Neural progenitor cell (in vitro differentiated cells): ENCODE measurements around the gene DOCK3. TPM values are rescaled to one million over a fixed set of nuclear protein-coding genes. Genes with fewer than 3 reads are reported as not detected.

Source experiments
- DNase-seq: peaks from one replicate; pipeline ENCODE4 v3.0.0-alpha.2; 2016; ENCODE audit warnings: low spot score
- H2AFZ ChIP-seq: fragments of 200-600 bp; sonication (generic); replicated peaks from 2 replicates; pipeline ENCODE4 v1.6.1; 2016; ENCODE audit warnings: antibody characterized with exemption
- H3F3A ChIP-seq: fragments of 200-600 bp; sonication (generic); 2 replicates; pipeline ENCODE4 v1.6.1; 2016; ENCODE audit warnings: antibody characterized with exemption, low read depth
- H3K27ac ChIP-seq: fragments of 200-600 bp; sonication (generic); 2 replicates; pipeline ENCODE4 v1.5.1; 2016; ENCODE audit warnings: mild to moderate bottlenecking
- H3K27me3 ChIP-seq: fragments of 200-600 bp; sonication (generic); 2 replicates; pipeline ENCODE4 v1.6.1; 2016; ENCODE audit warnings: mild to moderate bottlenecking, moderate library complexity
- H3K36me3 ChIP-seq: fragments of 200-600 bp; sonication (generic); 2 replicates; pipeline ENCODE4 v1.5.1; 2016
- H3K4me1 ChIP-seq: fragments of 200-600 bp; sonication (generic); 2 replicates; pipeline ENCODE4 v1.6.1; 2016; ENCODE audit warnings: mixed run types
- H3K4me2 ChIP-seq: fragments of 200-600 bp; sonication (generic); 2 replicates; pipeline ENCODE4 v1.6.1; 2016
- H3K4me3 ChIP-seq: fragments of 200-600 bp; sonication (generic); 2 replicates; pipeline ENCODE4 v1.5.1; 2016
- H3K79me2 ChIP-seq: fragments of 200-600 bp; sonication (generic); 2 replicates; pipeline ENCODE4 v1.6.1; 2016; ENCODE audit warnings: low read depth
- H3K9ac ChIP-seq: fragments of 200-600 bp; sonication (generic); 2 replicates; pipeline ENCODE4 v1.6.1; 2016
- H3K9me3 ChIP-seq: fragments of 200-600 bp; sonication (generic); 2 replicates; pipeline ENCODE4 v1.5.1; 2016; ENCODE audit warnings: low read depth
- H4K20me1 ChIP-seq: fragments of 200-600 bp; sonication (generic); 2 replicates; pipeline ENCODE4 v1.6.1; 2016; ENCODE audit warnings: low read depth
- H3K27ac Mint-ChIP-seq: 3 replicates; pipeline ENCODE4 v1.8.0; 2021; ENCODE audit warnings: mixed read lengths
- H3K27me3 Mint-ChIP-seq: 2 replicates; pipeline ENCODE4 v1.8.0; 2022; ENCODE audit warnings: low read depth, mild to moderate bottlenecking, inconsistent platforms, moderate library complexity, mixed read lengths; ENCODE audit not compliant: insufficient read depth
- H3K36me3 Mint-ChIP-seq: 3 replicates; pipeline ENCODE4 v1.8.0; 2021; ENCODE audit warnings: mixed read lengths
- H3K4me1 Mint-ChIP-seq: 3 replicates; pipeline ENCODE4 v1.8.0; 2021; ENCODE audit warnings: mixed read lengths
- H3K4me3 Mint-ChIP-seq: 3 replicates; pipeline ENCODE4 v1.8.0; 2021; ENCODE audit warnings: mild to moderate bottlenecking, moderate library complexity, mixed read lengths
- H3K9me3 Mint-ChIP-seq: 3 replicates; pipeline ENCODE4 v1.8.0; 2020; ENCODE audit warnings: mixed read lengths
- EZH2 ChIP-seq: fragments of 200-600 bp; sonication (generic); IDR thresholded peaks from 2 replicates; pipeline ENCODE4 v1.6.1; 2017; ENCODE audit warnings: antibody characterized with exemption, mild to moderate bottlenecking, moderate library complexity
- EZH2phosphoT487 ChIP-seq: fragments of 200-600 bp; sonication (generic); IDR thresholded peaks from 2 replicates; pipeline ENCODE4 v1.6.1; 2017; ENCODE audit warnings: antibody characterized with exemption
- total RNA-seq: library from RNA; depleted of rRNA; stranded (reverse); fragments of >200 nt; gene quantifications from 2 replicates; pipeline ENCODE4 v1.2.3, GENCODE V29; 2015; ENCODE audit warnings: low replicate concordance
- TF ChIP-seq, protein P1 (sequence below): fragments of 200-600 bp; sonication (generic); IDR thresholded peaks from 2 replicates; pipeline ENCODE4 v1.5.1; 2017; ENCODE audit warnings: antibody characterized with exemption, mild to moderate bottlenecking

Gene DOCK3
- total RNA-seq, 1 donor from 2014 or later: 10.7 TPM

DNA sequence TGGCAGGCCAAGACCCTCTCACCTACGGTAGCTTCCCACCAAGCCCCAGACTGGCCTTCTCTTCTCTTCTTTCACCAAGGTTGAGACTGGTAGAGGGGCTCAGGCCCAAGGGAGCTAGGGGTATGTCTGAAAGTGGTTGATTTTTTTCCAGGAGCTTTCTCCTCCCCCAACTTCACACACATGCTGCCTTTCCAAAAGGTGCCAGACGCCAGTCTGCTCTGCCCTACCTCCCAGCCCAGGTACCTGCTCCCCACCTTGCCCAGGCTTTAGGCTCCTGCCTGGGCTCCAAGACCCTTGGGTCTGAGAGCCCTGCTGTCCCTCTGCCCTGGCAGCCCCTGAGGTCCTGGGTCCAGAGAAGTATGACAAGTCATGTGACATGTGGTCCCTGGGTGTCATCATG, 29.3 kb upstream of the DOCK3 start:
- Histone ChIP-seq H2AFZ (no peak overlapping the region), H3K27me3 (no peaks in the 10 kb centered on the region), H3K9me3 (no peaks in the 10 kb centered on the region), H4K20me1 (no peaks in the 10 kb centered on the region), H3K4me2 (no peak overlapping the region), H3K4me1 (no peaks in the 10 kb centered on the region), H3K27ac (no peak overlapping the region), H3K36me3 (no peaks in the 10 kb centered on the region), H3K79me2 (no peaks in the 10 kb centered on the region), H3K9ac (no peak overlapping the region), H3F3A (no peaks in the 10 kb centered on the region), H3K4me3 (no peak overlapping the region)
- H3K9me3 Mint-ChIP-seq: no peaks in the 10 kb centered on the region
- H3K27me3 Mint-ChIP-seq: peaks cover 9% of the 10 kb centered on the region
- H3K4me1 Mint-ChIP-seq: peaks cover 19% of the 10 kb centered on the region
- H3K27ac Mint-ChIP-seq: no peak overlapping the region
- H3K36me3 Mint-ChIP-seq: peaks cover 12% of the 10 kb centered on the region
- no peak overlapping the region for H3K4me3 Mint-ChIP-seq
- no peak for DNase-seq
- TF ChIP-seq EZH2phosphoT487: no peak
- TF ChIP-seq, protein P1, sequence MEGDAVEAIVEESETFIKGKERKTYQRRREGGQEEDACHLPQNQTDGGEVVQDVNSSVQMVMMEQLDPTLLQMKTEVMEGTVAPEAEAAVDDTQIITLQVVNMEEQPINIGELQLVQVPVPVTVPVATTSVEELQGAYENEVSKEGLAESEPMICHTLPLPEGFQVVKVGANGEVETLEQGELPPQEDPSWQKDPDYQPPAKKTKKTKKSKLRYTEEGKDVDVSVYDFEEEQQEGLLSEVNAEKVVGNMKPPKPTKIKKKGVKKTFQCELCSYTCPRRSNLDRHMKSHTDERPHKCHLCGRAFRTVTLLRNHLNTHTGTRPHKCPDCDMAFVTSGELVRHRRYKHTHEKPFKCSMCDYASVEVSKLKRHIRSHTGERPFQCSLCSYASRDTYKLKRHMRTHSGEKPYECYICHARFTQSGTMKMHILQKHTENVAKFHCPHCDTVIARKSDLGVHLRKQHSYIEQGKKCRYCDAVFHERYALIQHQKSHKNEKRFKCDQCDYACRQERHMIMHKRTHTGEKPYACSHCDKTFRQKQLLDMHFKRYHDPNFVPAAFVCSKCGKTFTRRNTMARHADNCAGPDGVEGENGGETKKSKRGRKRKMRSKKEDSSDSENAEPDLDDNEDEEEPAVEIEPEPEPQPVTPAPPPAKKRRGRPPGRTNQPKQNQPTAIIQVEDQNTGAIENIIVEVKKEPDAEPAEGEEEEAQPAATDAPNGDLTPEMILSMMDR: no peak
- no peak for TF ChIP-seq EZH2

DNA sequence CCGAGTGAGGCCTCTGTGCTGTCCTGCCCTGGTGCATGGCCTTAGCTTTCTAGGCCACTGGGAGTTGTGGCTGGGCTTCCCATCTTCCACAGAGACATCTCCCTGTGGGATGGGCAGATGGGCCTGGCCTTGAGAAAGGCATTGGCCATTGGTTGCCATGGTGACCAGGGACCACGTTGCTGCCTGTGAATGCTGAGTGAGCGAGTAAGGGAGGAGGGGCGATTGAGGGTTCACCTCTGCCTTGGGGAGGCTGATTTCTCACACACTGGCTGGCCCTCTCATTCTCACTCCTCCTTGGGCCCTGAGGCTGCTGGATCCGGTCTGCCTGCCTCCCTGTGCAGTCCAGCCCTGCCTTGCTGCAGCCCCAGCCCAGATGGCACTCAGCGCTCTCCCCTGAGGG, 26.4 kb upstream of the DOCK3 start:
- Histone ChIP-seq H3K36me3 (no peaks in the 10 kb centered on the region), H3K9me3 (no peaks in the 10 kb centered on the region), H3K79me2 (no peaks in the 10 kb centered on the region), H3K27me3 (no peaks in the 10 kb centered on the region), H3K27ac (no peak overlapping the region), H3F3A (peaks cover 20% of the 10 kb centered on the region), H3K4me3 (no peak overlapping the region), H4K20me1 (peaks cover 5% of the 10 kb centered on the region), H3K9ac (no peak overlapping the region), H3K4me1 (peaks cover 16% of the 10 kb centered on the region), H3K4me2 (no peak overlapping the region), H2AFZ (no peak overlapping the region)
- Mint-ChIP-seq H3K36me3 (peaks cover 10% of the 10 kb centered on the region), H3K9me3 (no peaks in the 10 kb centered on the region), H3K27me3 (peaks cover 3% of the 10 kb centered on the region), H3K4me1 (peaks cover 44% of the 10 kb centered on the region), H3K4me3 (no peak overlapping the region), H3K27ac (peak overlapping the region; percentile 78)
- DNase-seq: peak; percentile 35
- TF ChIP-seq EZH2: no peak
- TF ChIP-seq EZH2phosphoT487: no peak
- TF ChIP-seq, protein P1: no peak

DNA sequence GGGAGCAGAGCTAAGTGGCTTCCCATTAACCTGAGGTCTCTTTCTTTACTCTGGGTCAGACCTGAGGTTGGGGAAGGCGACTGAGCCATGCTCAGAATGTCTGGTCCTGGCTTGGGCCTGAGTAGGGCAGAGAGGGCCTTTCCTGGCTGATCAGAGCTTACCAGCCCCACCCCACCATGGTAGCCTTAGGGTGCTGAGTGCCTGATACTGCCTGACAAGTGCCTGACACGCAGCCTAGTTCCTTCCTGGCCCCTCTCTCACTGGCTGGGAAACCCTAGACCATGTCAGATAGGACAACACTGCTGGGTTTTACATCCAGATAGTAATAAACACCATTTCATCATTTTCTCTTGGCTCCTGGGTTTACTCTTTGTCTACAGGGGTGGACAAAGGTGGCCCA, 25.8 kb upstream of the DOCK3 start:
- no peak overlapping the region for H3K9ac ChIP-seq
- no peaks in the 10 kb centered on the region for H3K79me2 ChIP-seq
- DNase-seq: no peak
- peaks cover 5% of the 10 kb centered on the region for H4K20me1 ChIP-seq
- no peak overlapping the region for H3K27ac Mint-ChIP-seq
- no peaks in the 10 kb centered on the region for H3K9me3 ChIP-seq
- TF ChIP-seq EZH2 (no peak), EZH2phosphoT487 (no peak)
- TF ChIP-seq, protein P1: no peak
- peaks cover 10% of the 10 kb centered on the region for H3K36me3 Mint-ChIP-seq
- no peak overlapping the region for H3K27ac ChIP-seq
- H3K4me1 Mint-ChIP-seq: peaks cover 44% of the 10 kb centered on the region
- H3K27me3 Mint-ChIP-seq: peaks cover 3% of the 10 kb centered on the region
- no peaks in the 10 kb centered on the region for H3K36me3 ChIP-seq
- no peaks in the 10 kb centered on the region for H3K27me3 ChIP-seq
- peaks cover 16% of the 10 kb centered on the region for H3K4me1 ChIP-seq
- H3K4me3 Mint-ChIP-seq: no peak overlapping the region
- H3K4me2 ChIP-seq: no peak overlapping the region
- H2AFZ ChIP-seq: no peak overlapping the region
- H3K9me3 Mint-ChIP-seq: no peaks in the 10 kb centered on the region
- no peak overlapping the region for H3K4me3 ChIP-seq
- peaks cover 20% of the 10 kb centered on the region for H3F3A ChIP-seq
